OCI-LY7 (cell line): ENCODE data around the gene FADS6. TPM values are rescaled to one million over a fixed set of nuclear protein-coding genes. Genes with fewer than 3 reads are reported as not detected.
A peak's percentile ranks its signal among the peaks of the same experiment; 100 is the strongest.

Experiments
- BruUV-seq: library from RNA; stranded (reverse); fragments of 400-500 nt; replicated peaks from 2 replicates; lab custom pipeline; 2021; lab: Mats Ljungman, UMichigan
- CTCF ChIA-PET: fragments of 300-600 bp; sonication (Branson Sonifier 250); formaldehyde crosslinking; loops from one replicate; lab custom pipeline; 2022; ENCODE audit warnings: antibody characterized with exemption; ENCODE audit not compliant: unreplicated experiment; lab: Charles Lee
- POLR2A ChIA-PET: fragments of 300-600 bp; sonication (Branson Sonifier 250); formaldehyde crosslinking; loops from one replicate; lab custom pipeline; 2022; ENCODE audit warnings: antibody characterized with exemption; lab: Charles Lee
- DNase-seq: peaks from one replicate; pipeline ENCODE4 v3.0.0-alpha.2; 2015; ENCODE audit warnings: low spot score
- H2AFZ ChIP-seq: fragments of 200-600 bp; sonication (generic), shearing (Covaris generic); 2 replicates; pipeline ENCODE4 v1.6.1; 2014; ENCODE audit warnings: mild to moderate bottlenecking, antibody characterized with exemption, low read length, moderate library complexity
- H3K27ac ChIP-seq: fragments of 200-600 bp; sonication (generic); 2 replicates; pipeline ENCODE4 v1.5.1; 2014; ENCODE audit warnings: mixed run types, low read depth, mild to moderate bottlenecking, moderate library complexity, low read length, inconsistent platforms; ENCODE audit not compliant: poor library complexity, severe bottlenecking
- H3K36me3 ChIP-seq: fragments of 200-600 bp; sonication (generic); 2 replicates; pipeline ENCODE4 v1.6.1; 2014; ENCODE audit warnings: mild to moderate bottlenecking, antibody characterized with exemption, low read length, moderate library complexity, mixed read lengths; ENCODE audit not compliant: insufficient read depth
- H3K4me1 ChIP-seq: fragments of 200-600 bp; sonication (generic); 2 replicates; pipeline ENCODE4 v1.5.1; 2014; ENCODE audit warnings: mild to moderate bottlenecking, low read length; ENCODE audit not compliant: insufficient read depth, poor library complexity, severe bottlenecking
- H3K4me2 ChIP-seq: fragments of 200-600 bp; sonication (generic); 2 replicates; pipeline ENCODE4 v1.6.1; 2014; ENCODE audit warnings: mild to moderate bottlenecking, low read length
- H3K4me3 ChIP-seq: fragments of 200-600 bp; sonication (generic); 2 replicates; pipeline ENCODE4 v1.5.1; 2014; ENCODE audit warnings: mild to moderate bottlenecking, low read depth, low read length; ENCODE audit not compliant: poor library complexity, severe bottlenecking
- H3K79me2 ChIP-seq: fragments of 200-600 bp; sonication (generic); 2 replicates; pipeline ENCODE4 v1.6.1; 2016; ENCODE audit warnings: low read depth, mild to moderate bottlenecking, low read length, moderate library complexity, mixed read lengths; ENCODE audit not compliant: insufficient read depth
- H3K9me2 ChIP-seq: fragments of 200-600 bp; sonication (generic); 2 replicates; pipeline ENCODE4 v1.6.1; 2016; ENCODE audit warnings: mild to moderate bottlenecking, low read length, mixed read lengths; ENCODE audit not compliant: insufficient read depth
- H3K9me3 ChIP-seq: fragments of 200-600 bp; sonication (generic); 2 replicates; pipeline ENCODE4 v1.6.1; 2014; ENCODE audit warnings: mild to moderate bottlenecking, mixed run types, low read length, mixed read lengths
- H4K20me1 ChIP-seq: fragments of 200-600 bp; sonication (generic); 2 replicates; pipeline ENCODE4 v1.6.1; 2014; ENCODE audit warnings: mild to moderate bottlenecking, antibody characterized with exemption, low read length, moderate library complexity, mixed read lengths; ENCODE audit not compliant: insufficient read depth
- EZH2phosphoT487 ChIP-seq: fragments of 200-600 bp; sonication (generic); IDR thresholded peaks from 2 replicates; pipeline ENCODE4 v1.6.1; 2018; ENCODE audit warnings: low read depth, borderline replicate concordance, mild to moderate bottlenecking, mixed run types, antibody characterized with exemption, low read length, moderate library complexity, mixed read lengths
- intact Hi-C: fragments of 100-400 bp; cut with micrococcal nuclease; formaldehyde crosslinking; loops from one replicate; pipeline ENCODE4 v1.10.0; 2022; ENCODE audit not compliant: unreplicated experiment
- total RNA-seq, 2 experiments: library from RNA; depleted of rRNA in 1 of 2; stranded (reverse); fragments of >200 nt in 1 of 2; shearing (Covaris generic) in 1 of 2; gene quantifications; 2 replicates each; pipeline ENCODE4 v1.2.3, GENCODE V29; 2014 to 2022
- TF ChIP-seq, protein P1 (sequence below): fragments of 200-600 bp; sonication (generic); conservative IDR thresholded peaks from 2 replicates; pipeline ENCODE4 v1.5.1; 2014; ENCODE audit warnings: mild to moderate bottlenecking, antibody characterized with exemption, low read length, moderate library complexity, mixed read lengths

Gene FADS6
- total RNA-seq, 2 experiments from 2014 or later: not detected

DNA sequence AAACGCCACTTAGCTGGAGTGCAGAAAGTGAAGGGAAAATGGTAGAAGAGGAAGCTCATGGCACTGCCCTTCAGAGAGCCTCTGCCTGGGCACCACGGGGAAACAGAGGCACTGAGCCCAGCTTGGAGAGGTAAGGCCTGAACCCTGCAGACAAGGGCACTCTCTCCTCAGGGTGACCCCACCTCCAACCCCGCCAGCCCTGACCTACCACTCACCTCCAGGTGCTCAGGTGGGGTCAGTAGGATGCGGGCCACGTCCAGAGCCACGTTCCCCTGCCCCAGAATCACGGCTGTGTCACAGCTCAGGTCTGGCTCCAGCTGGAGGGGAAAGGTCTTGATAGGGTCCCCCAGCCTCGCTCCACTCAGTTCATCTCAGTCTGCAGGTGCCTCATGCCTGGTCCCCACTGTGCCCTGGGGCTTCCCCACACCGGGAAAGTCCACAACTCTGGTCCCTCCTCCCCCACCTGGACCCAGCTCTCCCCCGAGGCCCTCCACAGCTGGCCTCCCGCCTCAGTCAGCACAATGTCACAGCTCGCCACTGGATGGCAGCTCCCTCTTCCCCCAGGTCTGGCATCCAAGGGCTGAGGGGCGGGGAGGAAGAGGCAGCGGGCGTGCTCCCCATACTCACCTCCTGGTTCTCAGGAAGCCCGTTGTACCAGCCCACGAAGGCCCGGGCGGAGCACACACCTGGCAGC lies 27.8 kb downstream of the FADS6 start:
- Histone ChIP-seq H3K4me2 (peak overlapping the region; percentile 4; the same call in 1 of the 2 replicates), H3K36me3 (no peaks in the 10 kb centered on the region), H4K20me1 (no peaks in the 10 kb centered on the region), H3K4me3 (no peak overlapping the region), H3K4me1 (peaks cover 12% of the 10 kb centered on the region), H2AFZ (0 out of 2 replicates have a peak overlapping the region, but pooled peaks have one; percentile 15), H3K9me3 (no peaks in the 10 kb centered on the region), H3K27ac (no peak overlapping the region), H3K79me2 (no peaks in the 10 kb centered on the region), H3K9me2 (no peaks in the 10 kb centered on the region)
- DNase-seq: peak; percentile 61
- ChIA-PET POLR2A (interaction anchor here (0.6 to 1.4 kb wide), 7 partner anchors 8 to 386 kb away, joined by 3 to 7 read pairs (median 4); no protein-coding TSS in a partner anchor), CTCF (interaction anchor here (0.7 to 5.5 kb wide), 12 partner anchors 7 to 217 kb away, joined by 3 to 38 read pairs (median 3); partner anchors contain the start of gene FDXR)
- intact Hi-C loops: loop anchor here (1.0 to 2.0 kb wide), 2 partner anchors 95 to 121 kb away; no protein-coding TSS in a partner anchor
- TF ChIP-seq, protein P1, sequence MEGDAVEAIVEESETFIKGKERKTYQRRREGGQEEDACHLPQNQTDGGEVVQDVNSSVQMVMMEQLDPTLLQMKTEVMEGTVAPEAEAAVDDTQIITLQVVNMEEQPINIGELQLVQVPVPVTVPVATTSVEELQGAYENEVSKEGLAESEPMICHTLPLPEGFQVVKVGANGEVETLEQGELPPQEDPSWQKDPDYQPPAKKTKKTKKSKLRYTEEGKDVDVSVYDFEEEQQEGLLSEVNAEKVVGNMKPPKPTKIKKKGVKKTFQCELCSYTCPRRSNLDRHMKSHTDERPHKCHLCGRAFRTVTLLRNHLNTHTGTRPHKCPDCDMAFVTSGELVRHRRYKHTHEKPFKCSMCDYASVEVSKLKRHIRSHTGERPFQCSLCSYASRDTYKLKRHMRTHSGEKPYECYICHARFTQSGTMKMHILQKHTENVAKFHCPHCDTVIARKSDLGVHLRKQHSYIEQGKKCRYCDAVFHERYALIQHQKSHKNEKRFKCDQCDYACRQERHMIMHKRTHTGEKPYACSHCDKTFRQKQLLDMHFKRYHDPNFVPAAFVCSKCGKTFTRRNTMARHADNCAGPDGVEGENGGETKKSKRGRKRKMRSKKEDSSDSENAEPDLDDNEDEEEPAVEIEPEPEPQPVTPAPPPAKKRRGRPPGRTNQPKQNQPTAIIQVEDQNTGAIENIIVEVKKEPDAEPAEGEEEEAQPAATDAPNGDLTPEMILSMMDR: peak; percentile 66
- no peak for TF ChIP-seq EZH2phosphoT487
- no TSS peak for BruUV-seq

DNA sequence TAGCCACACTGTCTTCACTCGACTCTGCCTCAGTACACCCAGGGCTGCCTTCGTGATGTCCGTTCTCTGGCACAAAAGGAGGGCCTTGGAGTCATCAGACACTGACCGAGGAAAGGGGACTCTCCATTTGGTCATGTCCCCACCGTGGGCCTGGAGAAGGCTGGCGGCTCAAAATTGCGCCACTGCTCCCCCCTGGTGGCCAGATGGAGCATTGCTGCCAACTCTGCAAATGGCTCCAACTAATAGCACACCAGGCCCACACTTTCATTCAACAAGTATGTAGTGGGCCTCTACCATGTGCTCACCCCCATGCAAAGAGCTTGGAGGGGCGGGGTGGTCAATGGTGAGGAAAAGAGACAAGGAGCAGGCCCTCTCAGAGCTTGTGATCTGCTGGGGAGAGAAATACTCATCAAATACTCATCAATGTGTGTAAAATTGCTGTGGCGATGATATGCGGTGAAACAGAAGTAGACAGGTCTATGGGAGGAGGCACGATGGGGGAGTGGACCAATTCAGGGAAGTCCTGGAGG lies 28.5 kb downstream of the FADS6 start:
- H3K9me3 ChIP-seq: no peaks in the 10 kb centered on the region
- ChIA-PET CTCF (interaction anchor here (0.8 to 5.5 kb wide), 10 partner anchors 8 to 123 kb away, joined by 3 to 38 read pairs (median 3); partner anchors contain the start of gene FDXR), POLR2A (interaction anchor here (0.8 to 1.4 kb wide), 4 partner anchors 9 to 88 kb away, joined by 3 to 7 read pairs (median 4); no protein-coding TSS in a partner anchor)
- H3K4me1 ChIP-seq: peaks cover 18% of the 10 kb centered on the region
- H3K4me3 ChIP-seq: no peak overlapping the region
- no peak overlapping the region for H3K27ac ChIP-seq
- no TSS peak for BruUV-seq
- TF ChIP-seq, protein P1: peak; percentile 100
- TF ChIP-seq EZH2phosphoT487: no peak
- intact Hi-C loops: loop anchor here (2.0 kb wide), 1 partner anchor 120 kb away; no protein-coding TSS in a partner anchor
- H3K9me2 ChIP-seq: no peaks in the 10 kb centered on the region
- no peak overlapping the region for H2AFZ ChIP-seq
- no peak overlapping the region for H3K4me2 ChIP-seq
- no peaks in the 10 kb centered on the region for H3K36me3 ChIP-seq
- peak; percentile 79 for DNase-seq
- H4K20me1 ChIP-seq: no peaks in the 10 kb centered on the region
- H3K79me2 ChIP-seq: no peaks in the 10 kb centered on the region
